ENCODE data around the gene FAM131B.

FAM131B gene

DNA sequence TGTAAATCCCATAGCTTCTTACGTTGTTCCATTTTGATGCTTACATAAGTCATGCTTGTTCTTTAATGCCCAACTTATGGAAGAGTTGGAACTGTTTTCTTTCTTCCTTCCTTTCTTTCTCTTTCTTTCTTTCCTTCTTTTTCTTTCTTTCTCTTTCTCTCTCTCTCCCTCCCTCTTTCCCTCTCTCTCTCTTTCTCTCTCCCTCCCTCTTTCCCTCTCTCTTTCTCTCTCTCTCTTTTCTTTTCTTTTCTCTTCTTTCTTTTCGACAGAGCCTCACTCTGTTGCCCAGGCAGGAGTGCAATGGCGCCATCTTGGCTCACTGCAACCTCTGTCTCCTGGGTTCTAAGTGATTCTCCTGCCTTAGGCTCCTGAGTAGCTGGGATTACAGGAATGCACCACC lies 18.9 kb downstream of the FAM131B start:
- no peaks in the 10 kb centered on the region for H3K9me3 ChIP-seq (ENCODE audit: insufficient read depth, low read length)
- H2AFZ ChIP-seq (ENCODE audit: low read depth, low read length) = no peak overlapping the region
- H3K9ac ChIP-seq (ENCODE audit: low read length) = no peak overlapping the region
- H3K27ac ChIP-seq (ENCODE audit: low read length) = no peak overlapping the region
- no peaks in the 10 kb centered on the region for H3K4me1 ChIP-seq (ENCODE audit: low read length)
- no peaks in the 10 kb centered on the region for H4K20me1 ChIP-seq (ENCODE audit: insufficient read depth, low read length)
- no peak for TF ChIP-seq EZH2phosphoT487 (IDR thresholded peaks at IDR 0.05; ENCODE audit: low read depth)
- TF ChIP-seq, protein P1, sequence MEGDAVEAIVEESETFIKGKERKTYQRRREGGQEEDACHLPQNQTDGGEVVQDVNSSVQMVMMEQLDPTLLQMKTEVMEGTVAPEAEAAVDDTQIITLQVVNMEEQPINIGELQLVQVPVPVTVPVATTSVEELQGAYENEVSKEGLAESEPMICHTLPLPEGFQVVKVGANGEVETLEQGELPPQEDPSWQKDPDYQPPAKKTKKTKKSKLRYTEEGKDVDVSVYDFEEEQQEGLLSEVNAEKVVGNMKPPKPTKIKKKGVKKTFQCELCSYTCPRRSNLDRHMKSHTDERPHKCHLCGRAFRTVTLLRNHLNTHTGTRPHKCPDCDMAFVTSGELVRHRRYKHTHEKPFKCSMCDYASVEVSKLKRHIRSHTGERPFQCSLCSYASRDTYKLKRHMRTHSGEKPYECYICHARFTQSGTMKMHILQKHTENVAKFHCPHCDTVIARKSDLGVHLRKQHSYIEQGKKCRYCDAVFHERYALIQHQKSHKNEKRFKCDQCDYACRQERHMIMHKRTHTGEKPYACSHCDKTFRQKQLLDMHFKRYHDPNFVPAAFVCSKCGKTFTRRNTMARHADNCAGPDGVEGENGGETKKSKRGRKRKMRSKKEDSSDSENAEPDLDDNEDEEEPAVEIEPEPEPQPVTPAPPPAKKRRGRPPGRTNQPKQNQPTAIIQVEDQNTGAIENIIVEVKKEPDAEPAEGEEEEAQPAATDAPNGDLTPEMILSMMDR (IDR thresholded peaks at IDR 0.05; ENCODE audit: low read depth, low read length) = no peak
- no peak overlapping the region for H3K4me3 ChIP-seq (ENCODE audit: low read length)
- H3K4me2 ChIP-seq (ENCODE audit: low read length) = no peak overlapping the region
- no peaks in the 10 kb centered on the region for H3K36me3 ChIP-seq (replicated peaks; ENCODE audit: low read depth, low read length)
- peaks cover 34% of the 10 kb centered on the region for H3K27me3 ChIP-seq (ENCODE audit: low read depth, low read length)
- no peaks in the 10 kb centered on the region for H3K79me2 ChIP-seq (ENCODE audit: low read length)

DNA sequence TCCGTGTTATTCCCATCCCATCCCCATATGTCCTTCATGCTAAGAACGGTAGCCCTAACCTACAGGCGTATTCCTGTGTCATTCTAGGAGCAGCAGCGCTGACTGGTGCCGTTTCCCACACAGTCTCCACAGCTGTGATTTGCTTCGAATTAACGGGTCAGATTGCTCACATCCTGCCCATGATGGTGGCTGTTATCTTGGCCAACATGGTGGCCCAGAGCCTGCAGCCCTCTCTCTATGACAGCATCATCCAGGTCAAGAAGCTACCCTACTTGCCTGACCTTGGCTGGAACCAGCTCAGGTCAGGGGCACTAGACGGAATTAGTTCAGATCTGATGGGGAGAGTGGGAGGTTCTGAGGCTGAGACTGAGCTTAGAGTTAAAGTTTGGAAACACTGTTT lies 20.7 kb downstream of the FAM131B start:
- Histone ChIP-seq H3K4me2 (ENCODE audit: low read length) (no peak overlapping the region), H3K4me3 (ENCODE audit: low read length) (no peak overlapping the region), H3K9ac (ENCODE audit: low read length) (no peak overlapping the region), H3K9me3 (ENCODE audit: insufficient read depth, low read length) (no peaks in the 10 kb centered on the region), H3K27ac (ENCODE audit: low read length) (no peak overlapping the region), H2AFZ (ENCODE audit: low read depth, low read length) (no peak overlapping the region), H3K36me3 (replicated peaks; ENCODE audit: low read depth, low read length) (no peaks in the 10 kb centered on the region), H3K4me1 (ENCODE audit: low read length) (no peaks in the 10 kb centered on the region), H3K79me2 (ENCODE audit: low read length) (no peaks in the 10 kb centered on the region), H4K20me1 (ENCODE audit: insufficient read depth, low read length) (no peaks in the 10 kb centered on the region), H3K27me3 (ENCODE audit: low read depth, low read length) (peaks cover 34% of the 10 kb centered on the region)
- TF ChIP-seq, protein P1 (IDR thresholded peaks at IDR 0.05; ENCODE audit: low read depth, low read length) = no peak
- TF ChIP-seq EZH2phosphoT487 (IDR thresholded peaks at IDR 0.05; ENCODE audit: low read depth) = no peak

DNA sequence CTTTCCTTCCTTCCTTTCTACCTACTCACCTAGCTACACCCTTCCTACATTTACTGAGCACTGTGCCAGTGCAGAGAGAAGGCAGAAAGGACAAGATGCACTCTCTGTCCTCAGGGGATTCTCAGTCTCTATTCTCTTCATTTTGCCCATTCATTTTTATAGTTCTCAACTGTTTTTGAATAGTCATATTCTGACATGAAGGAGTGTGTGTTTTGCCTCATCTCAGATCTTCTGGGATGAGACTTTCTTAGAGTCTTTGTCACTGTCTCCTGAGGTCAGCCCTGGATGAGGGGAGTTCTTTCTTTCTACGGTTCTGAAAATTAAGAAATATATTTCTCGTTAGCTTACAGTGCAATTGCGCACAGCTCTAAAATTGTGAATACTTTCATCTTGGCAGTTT lies 25.3 kb downstream of the FAM131B start:
- Histone ChIP-seq H4K20me1 (ENCODE audit: insufficient read depth, low read length) (no peaks in the 10 kb centered on the region), H3K36me3 (replicated peaks; ENCODE audit: low read depth, low read length) (no peaks in the 10 kb centered on the region), H3K9ac (ENCODE audit: low read length) (no peak overlapping the region), H3K9me3 (ENCODE audit: insufficient read depth, low read length) (no peaks in the 10 kb centered on the region), H3K4me2 (ENCODE audit: low read length) (no peak overlapping the region), H3K27me3 (ENCODE audit: low read depth, low read length) (peaks cover 30% of the 10 kb centered on the region), H3K4me1 (ENCODE audit: low read length) (no peaks in the 10 kb centered on the region), H3K79me2 (ENCODE audit: low read length) (no peaks in the 10 kb centered on the region), H2AFZ (ENCODE audit: low read depth, low read length) (no peak overlapping the region), H3K4me3 (ENCODE audit: low read length) (no peak overlapping the region), H3K27ac (ENCODE audit: low read length) (no peak overlapping the region)
- TF ChIP-seq, protein P1 (IDR thresholded peaks at IDR 0.05; ENCODE audit: low read depth, low read length) = no peak
- TF ChIP-seq EZH2phosphoT487 (IDR thresholded peaks at IDR 0.05; ENCODE audit: low read depth) = no peak

DNA sequence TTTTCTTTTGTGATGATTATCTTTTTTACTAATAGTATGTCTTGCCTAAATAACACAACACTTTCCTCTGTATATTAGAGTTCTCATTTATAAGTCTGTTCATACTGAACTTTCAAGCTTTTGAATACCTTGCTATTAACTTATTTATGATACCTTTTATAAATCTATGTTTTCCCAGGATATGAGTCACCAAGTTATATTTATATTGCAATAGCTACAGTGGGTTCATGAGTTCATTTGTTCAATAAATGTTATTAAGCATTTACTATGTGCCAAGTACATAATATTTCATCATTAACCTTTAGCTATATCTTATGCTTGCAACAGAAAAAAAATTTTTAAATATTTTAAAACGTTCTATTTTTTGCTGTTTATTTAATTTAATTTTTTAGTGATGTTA lies 28.3 kb downstream of the FAM131B start:
- H3K79me2 ChIP-seq (ENCODE audit: low read length) = no peaks in the 10 kb centered on the region
- no peaks in the 10 kb centered on the region for H3K36me3 ChIP-seq (replicated peaks; ENCODE audit: low read depth, low read length)
- H3K9ac ChIP-seq (ENCODE audit: low read length) = no peak overlapping the region
- H3K4me1 ChIP-seq (ENCODE audit: low read length) = no peaks in the 10 kb centered on the region
- no peak overlapping the region for H3K4me3 ChIP-seq (ENCODE audit: low read length)
- no peaks in the 10 kb centered on the region for H3K9me3 ChIP-seq (ENCODE audit: insufficient read depth, low read length)
- no peak overlapping the region for H3K27ac ChIP-seq (ENCODE audit: low read length)
- no peak overlapping the region for H2AFZ ChIP-seq (ENCODE audit: low read depth, low read length)
- H3K27me3 ChIP-seq (ENCODE audit: low read depth, low read length) = peaks cover 21% of the 10 kb centered on the region
- no peak overlapping the region for H3K4me2 ChIP-seq (ENCODE audit: low read length)
- TF ChIP-seq EZH2phosphoT487 (IDR thresholded peaks at IDR 0.05; ENCODE audit: low read depth) = no peak
- H4K20me1 ChIP-seq (ENCODE audit: insufficient read depth, low read length) = no peaks in the 10 kb centered on the region
